SH-SY5Y (cell line): ENCODE data around the gene PHTF2.
A peak's percentile ranks its signal among the peaks of the same experiment; 100 is the strongest.

Experiments
- GATA2 ChIP-seq: IDR thresholded peaks from 2 replicates; pipeline ENCODE4 v1.6.1; 2011; ENCODE audit warnings: mild to moderate bottlenecking, low read depth, low read length
- GATA3 ChIP-seq: IDR thresholded peaks from 2 replicates; pipeline ENCODE4 v1.6.1; 2011; ENCODE audit warnings: low read depth, mild to moderate bottlenecking, low read length, moderate library complexity

The PHTF2 gene

DNA sequence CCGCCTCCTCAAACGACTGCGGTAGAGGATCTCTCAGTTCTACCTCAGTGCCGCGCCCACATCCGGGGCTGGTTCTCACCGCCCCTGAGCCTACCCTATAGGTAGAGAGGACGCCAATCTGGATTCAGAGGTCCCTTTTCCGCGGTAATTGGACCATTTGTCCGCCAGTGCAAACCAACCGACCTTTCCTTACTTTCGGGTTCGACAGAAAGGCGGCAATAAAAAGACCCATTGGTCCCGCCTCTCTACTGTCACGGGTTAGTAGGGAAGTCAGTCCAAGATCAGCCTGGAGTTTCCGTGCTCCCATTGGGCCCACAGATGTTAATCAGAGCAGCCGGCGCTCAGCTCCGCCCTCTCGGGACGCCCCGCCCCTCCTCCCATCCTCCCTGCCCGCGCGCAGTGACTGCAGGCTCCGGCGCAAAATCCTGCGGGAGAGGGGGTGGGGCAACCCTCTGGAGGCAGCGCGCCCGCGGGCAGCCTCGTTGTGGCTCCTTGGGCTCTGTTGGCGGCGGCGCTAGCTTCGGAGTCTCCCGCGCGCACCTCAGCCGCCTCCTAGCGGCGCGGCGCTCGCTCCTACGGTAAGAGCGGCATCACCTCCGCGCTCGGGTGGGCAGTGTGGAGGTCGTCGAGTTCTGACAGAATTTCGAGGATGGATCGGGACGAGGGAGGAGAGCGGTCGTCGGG, at the start of gene PHTF2, which contains the start of gene TMEM60:
Gene PHTF2, plus strand, starts transcription at position 380 of the 684 bp plus-strand sequence.
Gene TMEM60, minus strand, starts transcription at position 41 of the 684 bp plus-strand sequence. CDS start 4,061 bp downstream, outside the sequence.
- TF ChIP-seq GATA2 (peak; percentile 55), GATA3 (no peak)

DNA sequence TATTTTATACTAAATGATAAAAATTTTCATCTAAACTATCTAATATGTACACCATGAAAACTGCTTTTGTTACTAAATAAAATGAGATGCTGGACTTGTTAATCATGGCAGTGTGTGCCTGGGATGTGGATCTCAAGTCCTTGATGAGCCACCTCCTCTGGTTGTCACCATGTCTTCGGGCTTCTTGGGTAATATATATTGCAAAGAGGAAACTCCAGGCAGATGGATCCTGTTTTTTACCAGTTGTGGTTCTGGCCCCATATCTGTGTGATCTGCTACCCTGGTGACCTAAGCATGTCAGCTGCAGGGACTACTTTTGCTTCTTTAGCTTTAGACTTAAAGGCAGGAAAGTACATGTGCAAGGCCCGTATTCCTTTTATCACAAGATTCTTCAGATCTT, 46.6 kb upstream of the PHTF2 start:
- peak; percentile 44; the same call in 1 of the 2 replicates for TF ChIP-seq GATA3
- peak; percentile 60 for TF ChIP-seq GATA2

DNA sequence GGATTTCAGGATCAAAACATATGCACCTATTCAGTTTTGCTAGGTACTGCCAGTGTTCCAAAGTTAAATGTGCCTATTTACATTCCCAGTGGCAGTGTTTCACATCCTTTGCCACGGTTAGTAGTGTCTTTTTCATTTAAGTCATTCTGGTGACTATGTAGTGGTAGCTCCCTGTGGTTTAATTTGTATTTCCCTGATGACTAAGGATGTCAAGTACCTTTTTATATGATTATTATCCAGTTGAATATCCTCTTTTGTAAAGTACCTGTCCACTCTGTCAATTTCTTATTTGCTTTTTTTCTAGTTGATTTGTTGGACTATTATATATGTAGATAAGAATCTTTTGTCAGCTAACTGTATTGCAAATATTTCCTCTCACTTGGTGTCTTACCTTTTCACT, 45.4 kb upstream of the PHTF2 start:
- no peak for TF ChIP-seq GATA2
- TF ChIP-seq GATA3 = no peak

DNA sequence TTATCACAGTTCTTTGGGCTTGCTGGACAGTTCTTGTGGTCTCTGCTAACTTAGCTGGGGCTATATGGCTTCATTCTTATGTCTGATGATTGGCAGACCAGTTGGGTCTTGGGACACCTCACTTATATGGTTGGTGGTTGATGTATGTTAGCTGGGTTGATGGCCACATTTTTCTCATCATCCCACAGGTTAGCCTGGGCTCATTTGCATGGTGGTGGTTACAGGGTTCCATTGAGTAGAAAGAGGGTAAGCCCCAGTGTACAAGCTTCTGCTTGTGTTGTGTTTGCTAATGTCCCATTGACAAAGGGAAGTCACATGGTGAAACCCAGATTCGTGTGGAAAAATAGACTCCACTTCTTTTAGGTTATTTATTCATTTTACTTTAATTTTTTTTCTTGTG, 41.0 kb upstream of the PHTF2 start:
- no peak for TF ChIP-seq GATA3
- TF ChIP-seq GATA2 = no peak

DNA sequence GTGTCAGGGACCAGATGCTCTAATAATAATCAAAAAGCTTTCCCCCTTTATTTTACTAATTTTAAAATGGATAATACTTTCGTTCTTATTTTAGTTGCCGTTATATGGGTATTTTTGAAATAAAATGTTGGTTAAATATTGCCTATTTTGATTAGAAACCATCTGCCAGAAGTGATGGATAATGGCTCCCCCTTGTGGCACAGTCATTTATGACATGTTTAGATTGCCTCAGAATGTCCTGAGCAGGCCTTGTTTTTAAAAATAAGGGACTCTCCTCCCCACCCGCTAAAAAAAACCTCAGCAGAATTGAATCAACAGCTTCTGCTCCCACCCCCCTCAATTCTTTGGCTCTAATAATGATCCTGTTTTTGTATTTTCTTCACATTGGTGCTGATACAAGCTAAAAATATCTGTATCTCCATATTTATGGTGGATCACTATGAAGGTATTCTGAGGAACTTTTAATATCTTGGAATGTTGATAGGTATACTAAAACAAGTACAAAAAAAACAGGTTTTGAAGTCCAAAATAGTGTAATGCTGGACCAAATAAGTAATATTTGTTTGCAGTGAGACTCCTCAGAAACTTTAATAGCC, 39.2 kb upstream of the PHTF2 start:
- TF ChIP-seq GATA3 = no peak
- TF ChIP-seq GATA2 = no peak

DNA sequence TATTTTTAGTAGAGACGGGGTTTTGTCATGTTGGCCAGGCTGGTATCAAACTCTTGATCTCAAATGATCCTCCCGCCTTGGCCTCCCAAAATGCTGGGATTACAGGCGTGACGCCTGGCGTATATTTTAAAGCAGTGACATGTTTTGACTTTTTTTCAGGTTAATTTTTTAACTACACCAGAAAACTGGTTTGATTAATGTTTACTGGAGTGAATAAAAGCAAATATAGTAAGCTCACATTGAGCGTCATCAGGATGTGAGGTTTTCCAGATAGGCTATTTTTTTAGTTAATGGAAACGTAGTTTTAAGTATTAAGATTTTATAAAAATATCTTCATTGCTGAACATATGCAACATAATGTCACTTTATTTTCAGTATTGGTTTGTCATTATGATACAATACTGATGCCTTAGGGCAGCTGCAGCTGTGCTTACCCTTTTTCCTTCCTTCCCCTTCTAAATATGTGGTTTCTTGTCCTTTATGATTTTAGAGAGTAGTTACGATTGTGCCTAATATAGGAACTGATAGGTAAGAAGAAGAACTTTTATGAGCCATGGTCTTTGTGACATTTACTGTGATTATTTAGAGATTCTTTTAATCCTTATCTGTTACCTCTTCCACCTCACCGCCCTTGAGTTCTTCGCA, 37.6 kb upstream of the PHTF2 start:
- TF ChIP-seq GATA2 (no peak), GATA3 (no peak)

DNA sequence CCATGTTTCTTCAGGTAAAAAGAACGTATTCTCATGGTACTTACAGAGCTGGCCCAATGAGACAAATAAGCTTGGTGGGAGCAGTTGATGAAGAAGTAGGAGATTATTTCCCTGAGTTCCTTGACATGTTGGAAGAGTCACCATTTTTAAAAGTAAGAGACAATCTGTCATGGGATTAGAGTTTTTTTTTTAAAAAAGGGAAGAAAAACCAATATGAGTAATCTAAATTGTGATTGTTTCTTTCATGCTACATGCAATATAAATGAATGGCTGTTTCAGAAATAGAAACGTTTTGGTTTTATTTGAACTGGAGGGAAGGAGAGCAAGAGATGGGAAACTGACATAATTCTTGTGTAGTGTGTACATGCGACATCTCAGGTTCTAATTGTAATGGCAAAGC, 33.1 kb upstream of the PHTF2 start:
- TF ChIP-seq GATA2 = no peak
- no peak for TF ChIP-seq GATA3

DNA sequence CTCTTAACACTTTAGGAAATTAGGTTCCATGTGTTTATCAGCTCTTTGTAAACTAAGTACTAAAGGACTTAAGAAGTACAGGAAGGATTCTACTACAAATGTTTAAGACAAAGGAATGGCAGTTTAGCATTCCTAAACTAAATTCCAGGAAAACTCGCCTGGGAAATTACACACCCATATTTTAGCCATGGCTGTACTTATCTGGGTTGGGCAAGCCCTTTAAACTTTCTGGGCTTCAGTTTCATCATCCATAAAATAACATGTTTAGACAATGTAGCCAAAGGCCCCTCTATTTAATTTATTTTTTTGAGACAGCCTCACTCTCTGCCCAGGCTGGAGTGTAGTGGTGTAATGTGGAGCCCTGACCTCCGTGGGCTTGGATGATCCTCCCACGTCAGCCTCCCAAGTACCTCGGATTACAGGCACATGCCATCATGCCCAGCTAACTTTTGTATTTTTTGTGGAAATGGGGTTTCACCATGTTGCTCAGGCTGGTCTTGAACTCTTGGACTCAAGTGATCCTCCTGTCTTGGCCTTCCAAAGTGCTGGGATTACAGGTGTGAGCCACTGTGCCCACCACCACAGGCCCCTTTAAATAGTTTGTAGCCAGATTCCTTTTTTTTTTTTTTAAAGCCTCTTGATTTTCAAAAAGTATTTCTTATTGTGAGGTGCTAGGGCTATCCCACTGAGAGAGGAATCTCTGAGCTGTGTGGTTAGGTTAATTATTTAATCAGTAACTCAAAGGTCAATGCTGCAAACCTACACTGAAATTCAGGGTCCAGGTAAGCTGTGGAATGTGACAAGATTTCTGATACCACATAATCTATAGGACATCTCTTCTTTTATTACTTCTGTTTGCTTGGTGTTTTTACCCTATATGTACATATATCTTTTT, 32.4 kb upstream of the PHTF2 start:
- TF ChIP-seq GATA2 = no peak
- TF ChIP-seq GATA3 = no peak

DNA sequence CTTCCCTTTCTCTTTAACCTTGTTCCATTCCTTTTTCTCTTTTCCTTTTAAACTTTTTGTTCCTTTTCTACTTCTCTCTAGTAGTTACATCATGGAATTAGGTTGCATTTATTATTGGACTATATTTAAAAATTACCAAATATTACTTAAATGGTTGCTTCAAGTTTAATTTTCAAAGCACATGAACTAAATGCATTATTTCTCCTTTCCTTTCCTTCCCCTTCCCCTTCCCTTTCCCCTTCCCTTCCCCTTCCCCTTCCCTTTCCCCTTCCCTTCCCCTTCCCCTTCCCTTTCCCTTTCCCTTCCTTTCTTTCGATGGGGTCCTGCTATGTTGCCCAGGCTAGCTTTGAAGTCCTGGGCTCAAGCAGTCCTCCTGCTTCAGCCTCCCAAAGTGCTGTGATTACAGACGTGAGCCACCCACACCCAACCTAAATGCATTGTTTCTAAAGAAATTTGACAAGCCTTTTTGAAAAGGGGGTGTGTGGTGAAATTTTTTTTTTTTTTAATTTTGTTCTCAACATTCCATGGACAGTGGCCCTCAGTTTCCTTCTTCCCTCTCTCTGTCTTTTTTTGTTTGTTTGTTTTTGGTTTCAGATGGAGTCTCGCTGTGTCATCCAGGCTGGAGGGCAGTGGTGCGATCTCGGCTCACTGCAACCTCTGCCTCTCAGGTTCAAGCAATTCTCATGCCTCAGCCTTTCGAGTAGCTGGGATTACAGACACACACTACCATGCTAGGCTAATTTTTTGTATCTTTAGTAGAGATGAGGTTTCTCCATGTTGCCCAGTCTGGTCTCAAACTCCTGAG, 31.6 kb upstream of the PHTF2 start:
- TF ChIP-seq GATA2 = no peak
- TF ChIP-seq GATA3 = no peak

DNA sequence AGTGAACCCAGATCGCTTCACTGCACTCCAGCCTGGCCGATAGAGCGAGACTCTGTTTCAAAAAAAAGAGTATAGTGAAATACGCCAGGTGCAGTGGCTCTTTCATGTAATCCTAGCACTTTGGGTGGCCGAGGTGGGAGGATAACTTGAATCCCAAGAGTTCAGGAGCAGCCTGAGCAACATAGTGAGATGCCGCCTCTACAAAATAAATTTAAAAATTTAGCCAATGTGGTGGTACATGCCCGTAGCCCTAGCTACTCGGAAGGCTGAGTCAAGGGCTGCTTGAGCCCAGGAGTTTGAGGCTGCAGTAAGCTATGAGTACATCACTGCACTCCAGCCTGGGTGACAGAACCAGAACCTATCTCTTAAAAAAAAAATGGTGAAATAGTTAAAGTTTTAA, 28.3 kb upstream of the PHTF2 start:
- no peak for TF ChIP-seq GATA2
- no peak for TF ChIP-seq GATA3

DNA sequence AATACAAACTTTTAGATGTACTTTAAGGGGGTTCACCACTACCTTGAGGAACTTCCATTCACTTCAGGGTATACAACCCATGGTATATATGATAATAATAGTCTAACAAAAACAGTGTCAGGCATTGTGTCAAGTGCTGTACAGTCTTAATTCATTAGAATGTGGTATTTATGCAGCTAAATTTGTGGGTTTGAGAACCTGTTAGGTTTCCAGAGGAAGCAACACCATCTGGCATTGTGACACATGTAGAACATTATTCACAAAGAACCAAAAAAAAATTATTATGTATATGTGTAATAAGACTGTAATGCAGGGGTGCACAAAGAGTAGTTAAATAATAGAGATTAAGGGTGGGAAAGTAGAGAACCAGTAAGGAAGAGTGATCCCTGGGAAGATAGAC, 26.7 kb upstream of the PHTF2 start:
- TF ChIP-seq GATA2 (no peak), GATA3 (no peak)

DNA sequence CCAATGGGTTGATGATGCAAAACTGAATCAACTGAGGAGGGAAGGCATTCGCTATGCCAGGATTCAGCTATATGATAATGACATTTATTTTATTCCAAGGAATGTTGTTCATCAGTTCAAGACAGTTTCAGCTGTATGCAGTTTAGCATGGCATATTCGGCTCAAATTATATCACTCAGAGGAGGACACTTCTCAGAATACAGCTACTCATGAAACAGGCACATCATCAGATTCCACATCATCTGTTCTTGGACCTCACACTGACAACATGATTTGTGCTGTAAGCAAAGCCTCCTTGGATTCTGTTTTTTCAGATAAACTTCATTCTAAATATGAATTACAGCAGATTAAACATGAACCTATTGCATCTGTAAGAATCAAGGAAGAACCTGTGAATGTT, 20.0 kb upstream of the PHTF2 start:
- TF ChIP-seq GATA2 (no peak), GATA3 (no peak)

DNA sequence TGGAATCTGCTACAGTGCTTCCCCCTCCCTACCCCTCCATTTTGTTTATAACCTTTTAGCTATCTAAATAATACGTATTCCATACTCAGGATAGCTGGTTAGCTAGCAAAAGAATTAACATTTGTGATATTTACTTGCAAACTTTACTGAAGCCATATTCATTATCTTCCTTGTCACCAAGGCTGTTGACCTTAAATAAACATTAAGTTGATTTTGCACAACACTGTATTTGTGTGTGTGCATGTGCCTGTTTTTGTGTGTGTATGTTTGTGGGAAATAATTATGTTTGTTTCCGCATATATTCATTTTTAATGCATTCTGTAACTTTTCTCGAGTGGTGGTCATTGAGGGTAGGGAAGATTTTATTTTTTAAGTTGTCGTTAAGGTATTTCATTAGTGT, 16.2 kb upstream of the PHTF2 start:
- TF ChIP-seq GATA3 (no peak), GATA2 (no peak)
